NT2/D1 (cell line): Measurements from ENCODE around the gene SDR39U1.

Source experiments
- DNase-seq: peaks from one replicate; pipeline ENCODE4 v3.0.0-alpha.2; 2011; ENCODE audit warnings: low read depth, low spot score
- H3K27me3 ChIP-seq: 2 replicates; pipeline ENCODE4 v1.6.0; 2011; ENCODE audit warnings: mild to moderate bottlenecking; ENCODE audit not compliant: insufficient read length, insufficient read depth
- H3K36me3 ChIP-seq: 2 replicates; pipeline ENCODE4 v1.6.1; 2011; ENCODE audit warnings: mild to moderate bottlenecking, low read length, mixed read lengths; ENCODE audit not compliant: insufficient read depth, insufficient read length
- H3K4me1 ChIP-seq: 2 replicates; pipeline ENCODE4 v1.5.1; 2011; ENCODE audit not compliant: insufficient read depth, insufficient read length
- H3K4me3 ChIP-seq: 2 replicates; pipeline ENCODE4 v1.5.1; 2011; ENCODE audit warnings: low read depth; ENCODE audit not compliant: insufficient read length
- H3K9ac ChIP-seq: 2 replicates; pipeline ENCODE4 v1.6.0; 2011; ENCODE audit warnings: low read depth; ENCODE audit not compliant: insufficient read length
- H3K9me3 ChIP-seq: 2 replicates; pipeline ENCODE4 v1.5.1; 2011; ENCODE audit warnings: mild to moderate bottlenecking, low read length; ENCODE audit not compliant: insufficient read depth
- SUZ12 ChIP-seq: IDR thresholded peaks from 2 replicates; pipeline ENCODE4 v1.6.1; 2011; ENCODE audit not compliant: insufficient read length, insufficient read depth; ENCODE audit errors: extremely low read depth
- YY1 ChIP-seq: IDR thresholded peaks from 2 replicates; pipeline ENCODE4 v1.6.1; 2011; ENCODE audit not compliant: insufficient read length, insufficient read depth
- ZNF274 ChIP-seq: IDR thresholded peaks from 2 replicates; pipeline ENCODE4 v1.6.1; 2011; ENCODE audit warnings: mild to moderate bottlenecking, low read depth, low read length

SDR39U1 gene

DNA sequence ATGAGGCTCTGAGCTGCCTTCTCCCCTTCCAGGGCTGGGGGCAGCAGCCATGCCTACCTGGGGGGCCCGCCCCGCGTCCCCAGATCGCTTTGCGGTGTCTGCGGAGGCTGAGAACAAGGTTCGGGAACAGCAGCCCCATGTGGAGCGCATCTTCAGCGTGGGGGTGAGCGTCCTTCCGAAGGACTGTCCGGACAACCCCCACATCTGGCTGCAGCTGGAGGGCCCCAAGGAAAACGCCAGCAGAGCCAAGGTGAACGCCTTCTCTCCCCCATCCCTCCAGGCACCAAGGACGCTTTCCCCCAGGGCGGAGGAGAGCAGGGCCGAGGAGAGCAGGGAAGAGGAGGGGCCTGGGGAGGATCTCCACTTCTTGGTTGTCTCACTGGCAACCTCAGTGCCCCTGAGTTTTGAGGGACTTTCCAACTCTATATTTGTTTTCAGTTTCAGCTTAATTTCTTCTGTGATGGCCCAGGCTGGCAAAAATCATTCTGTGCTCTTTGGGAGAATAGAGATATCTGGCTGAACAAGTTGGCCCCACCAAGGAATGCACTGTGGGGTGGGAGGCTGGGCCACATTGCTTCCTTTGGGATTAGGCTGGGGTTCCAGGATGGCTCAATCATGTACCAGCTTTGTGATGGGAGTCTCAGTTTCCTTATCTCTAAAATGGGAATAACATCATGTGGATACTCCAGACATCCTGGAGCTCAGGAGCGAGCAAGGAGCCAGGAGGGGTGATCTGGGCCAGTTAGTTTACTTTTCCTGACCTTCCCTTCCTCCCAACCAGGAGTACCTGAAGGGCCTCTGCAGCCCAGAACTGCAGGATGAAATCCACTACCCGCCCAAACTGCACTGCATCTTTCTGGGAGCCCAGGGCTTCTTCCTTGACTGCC is 11.7 kb downstream of the SDR39U1 start:
- no peak for TF ChIP-seq ZNF274
- no peak for TF ChIP-seq SUZ12
- no peak for TF ChIP-seq YY1
- H3K4me3 ChIP-seq, result peak overlapping the region; percentile 67
- DNase-seq, result no peak

DNA sequence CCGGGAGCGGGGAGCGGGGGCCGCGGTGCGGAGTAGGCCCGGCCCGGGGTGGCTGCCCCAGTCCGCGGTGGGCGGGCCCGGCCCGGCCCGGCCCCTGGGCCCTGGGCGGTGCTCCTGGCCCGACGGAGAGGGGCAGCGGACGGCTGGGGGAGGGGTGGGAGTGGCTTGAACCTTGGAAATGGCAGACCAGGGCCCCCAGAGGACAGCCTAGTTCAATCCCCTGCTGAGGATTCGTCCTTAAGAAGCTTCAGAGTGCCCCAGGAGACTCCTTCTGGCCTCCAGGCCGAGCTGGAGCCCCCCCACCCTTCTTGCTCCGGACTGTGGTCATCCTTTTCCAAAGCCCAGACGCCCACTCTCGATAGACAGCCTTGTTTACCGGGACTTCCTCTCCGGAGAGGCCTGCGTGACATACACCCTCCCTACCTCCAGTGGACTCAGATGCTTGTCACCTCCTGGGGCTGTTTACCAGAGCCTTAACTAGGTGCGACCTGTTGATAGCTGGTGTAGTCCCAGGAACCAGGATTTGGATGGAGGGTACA is 12.4 kb downstream of the SDR39U1 start:
- peak; percentile 30 for DNase-seq
- Histone ChIP-seq H3K36me3 (peaks cover 15% of the 10 kb centered on the region), H3K4me1 (peaks cover 10% of the 10 kb centered on the region), H3K9me3 (no peaks in the 10 kb centered on the region), H3K4me3 (peak overlapping the region; percentile 67), H3K9ac (peak overlapping the region; percentile 78), H3K27me3 (peaks cover 13% of the 10 kb centered on the region)
- TF ChIP-seq ZNF274, result no peak
- no peak for TF ChIP-seq SUZ12
- TF ChIP-seq YY1, result no peak

More for the DNA sequence above, 11.7 kb downstream of the SDR39U1 start:
- Histone ChIP-seq H3K4me1 (peaks cover 10% of the 10 kb centered on the region), H3K36me3 (peaks cover 20% of the 10 kb centered on the region), H3K9me3 (no peaks in the 10 kb centered on the region), H3K27me3 (peaks cover 13% of the 10 kb centered on the region), H3K9ac (peak overlapping the region; percentile 78)

DNA sequence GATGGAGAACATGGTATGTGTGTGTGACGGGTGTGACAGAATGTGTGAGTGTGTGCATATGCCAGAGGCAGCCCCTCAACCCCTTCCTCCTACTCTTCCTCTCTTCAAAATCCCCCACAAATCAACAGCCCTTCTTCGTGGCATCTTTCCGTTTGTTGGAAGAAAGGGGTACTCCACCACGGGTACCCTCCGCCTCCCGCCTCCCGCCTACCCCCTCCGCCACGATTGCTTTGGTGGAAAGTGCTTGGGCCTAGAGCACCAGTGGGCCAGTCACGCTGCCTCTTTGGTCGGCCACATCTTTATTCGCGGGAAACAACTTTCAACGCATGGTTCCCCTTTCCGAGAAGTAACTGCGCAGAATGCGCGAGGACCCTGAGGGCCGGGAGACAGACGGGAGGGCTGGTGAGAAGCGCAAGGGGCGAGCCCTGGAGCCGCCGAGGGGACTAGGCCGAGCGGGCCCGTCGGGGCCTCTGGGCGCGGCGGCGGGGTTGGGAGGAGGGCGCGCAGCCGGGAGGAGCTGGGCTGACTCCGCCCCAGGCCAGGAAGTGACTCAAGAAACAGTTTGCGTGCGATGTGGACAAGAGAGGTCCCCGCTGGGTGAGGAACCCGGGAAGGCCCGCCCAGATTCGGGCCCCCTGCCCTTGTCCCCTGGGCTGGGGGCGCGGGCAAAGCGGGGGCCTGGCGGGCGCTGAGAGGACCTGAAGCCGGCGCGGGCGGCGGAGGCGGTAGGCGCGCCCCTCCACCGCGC is 13.0 kb downstream of the SDR39U1 start, which contains the start of the genes CBLN3 and KHNYN:
TSS of gene CBLN3 (minus strand) at position 274 of the 748 bp plus-strand sequence. CDS start 614 bp downstream, outside the sequence.
TSS of gene KHNYN (plus strand) at position 560 of the 748 bp plus-strand sequence. CDS start 777 bp downstream, outside the sequence.
- no peaks in the 10 kb centered on the region for H3K9me3 ChIP-seq
- peak; percentile 55 for DNase-seq
- peak within 1 kb of the TSS; percentile 67 for H3K4me3 ChIP-seq
- peaks cover 13% of the 10 kb centered on the region for H3K27me3 ChIP-seq
- H3K4me1 ChIP-seq, result peaks cover 10% of the 10 kb centered on the region
- peak within 1 kb of the TSS; percentile 78 for H3K9ac ChIP-seq
- TF ChIP-seq SUZ12 (no peak), ZNF274 (no peak), YY1 (no peak)
- peaks cover 15% of the 10 kb centered on the region for H3K36me3 ChIP-seq

DNA sequence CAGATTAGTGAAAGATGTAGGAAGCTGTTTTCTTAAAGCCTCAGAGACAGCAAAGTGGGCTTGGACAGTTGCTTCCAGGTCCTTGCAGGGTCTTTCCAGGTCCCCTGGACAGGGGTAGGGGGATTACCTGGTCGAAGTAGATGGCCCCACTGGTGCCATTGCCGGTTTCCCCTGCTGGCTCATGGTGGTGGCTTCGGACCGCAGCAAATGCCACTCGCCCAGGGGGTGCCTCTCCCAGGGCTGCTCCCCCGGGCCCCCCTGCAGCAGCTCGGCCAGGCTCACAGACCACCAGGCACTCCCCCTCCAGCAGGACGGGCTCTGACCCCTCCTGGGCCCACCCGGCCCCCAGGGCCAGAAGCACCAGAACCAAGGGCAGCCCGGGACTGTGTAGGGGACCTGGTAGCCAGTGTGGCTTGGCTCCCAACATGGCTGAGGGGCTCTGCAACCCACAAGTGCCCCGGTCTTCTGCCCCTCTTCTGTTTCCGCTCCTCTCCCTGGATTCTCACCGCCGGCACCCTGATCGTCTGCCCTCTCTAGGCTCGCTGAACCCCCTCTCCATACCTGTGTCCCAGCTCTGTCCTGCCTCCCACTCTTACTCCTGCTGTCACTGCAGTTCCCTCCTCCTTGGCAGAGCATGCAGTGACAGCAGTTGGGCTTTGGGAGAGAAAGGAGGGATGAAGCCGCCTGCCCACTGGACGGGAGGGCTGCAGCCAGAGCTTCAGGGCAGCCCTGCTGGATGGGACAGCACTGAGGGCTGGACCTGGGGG is 13.8 kb downstream of the SDR39U1 start:
- H3K9ac ChIP-seq, result peak overlapping the region; percentile 78
- peak overlapping the region; percentile 67 for H3K4me3 ChIP-seq
- no peaks in the 10 kb centered on the region for H3K9me3 ChIP-seq
- peaks cover 10% of the 10 kb centered on the region for H3K4me1 ChIP-seq
- TF ChIP-seq YY1, result no peak
- no peak for TF ChIP-seq ZNF274
- TF ChIP-seq SUZ12, result no peak
- no peak for DNase-seq
- peaks cover 13% of the 10 kb centered on the region for H3K27me3 ChIP-seq
- H3K36me3 ChIP-seq, result peaks cover 15% of the 10 kb centered on the region

DNA sequence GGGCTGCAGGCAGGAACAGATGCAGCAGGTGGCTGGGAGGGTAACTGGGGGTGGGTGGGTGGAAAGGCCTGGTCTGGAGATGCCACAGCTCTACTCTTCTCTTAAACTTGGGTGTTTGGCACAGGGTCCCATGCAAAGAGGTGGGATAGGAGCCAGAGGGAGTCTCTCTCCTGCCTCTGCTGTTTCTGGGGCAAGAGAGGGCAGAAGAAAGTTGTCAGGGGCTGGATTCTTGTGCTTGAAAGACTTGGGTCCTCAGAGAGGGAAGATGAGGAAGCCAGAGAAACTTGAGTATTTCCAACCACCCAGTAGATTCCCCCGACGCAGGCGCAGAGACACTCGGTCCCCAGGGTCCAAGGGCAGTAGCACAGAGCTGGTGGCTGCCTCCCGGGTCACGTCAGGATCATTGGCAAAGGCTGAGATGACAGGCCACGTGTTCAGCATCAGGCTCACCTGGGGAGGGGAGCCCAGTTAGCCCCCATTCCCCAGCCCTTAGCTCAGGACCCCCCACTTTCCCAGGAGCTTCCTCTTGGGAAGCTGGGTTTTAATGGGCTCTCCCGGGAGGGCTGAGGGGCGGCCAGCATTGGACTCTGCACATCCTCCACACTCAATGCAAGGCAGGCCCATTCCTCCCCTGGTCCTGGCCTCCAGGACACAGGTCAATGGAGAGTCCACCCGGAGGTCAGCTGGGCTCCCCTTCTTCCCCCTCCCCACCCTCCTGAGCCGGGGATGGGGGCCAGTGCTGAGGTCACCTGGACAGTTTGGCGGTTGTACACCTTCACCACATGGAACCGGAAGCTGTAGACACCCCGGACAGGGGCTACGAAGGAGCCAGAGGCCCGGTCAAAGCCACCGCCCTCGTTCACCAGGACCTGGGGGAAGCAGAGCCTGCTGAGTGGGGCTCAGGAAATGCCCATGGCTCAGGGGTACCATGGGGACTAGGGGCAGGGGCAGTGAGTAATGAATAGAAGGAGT is 14.8 kb downstream of the SDR39U1 start:
- no peak overlapping the region for H3K9ac ChIP-seq
- TF ChIP-seq SUZ12 (no peak), ZNF274 (no peak), YY1 (no peak)
- no peaks in the 10 kb centered on the region for H3K9me3 ChIP-seq
- H3K27me3 ChIP-seq, result peaks cover 18% of the 10 kb centered on the region
- H3K4me3 ChIP-seq, result no peak overlapping the region
- DNase-seq, result no peak
- peaks cover 10% of the 10 kb centered on the region for H3K4me1 ChIP-seq
- H3K36me3 ChIP-seq, result peaks cover 6% of the 10 kb centered on the region
